Endometrium (tissue), 2 donors: ENCODE data around the gene HEATR5A.
"Not testable (repeated sequence)": the region's sequence is repeated elsewhere in the genome, so short reads cannot be mapped to it uniquely, and the experiment has no call there.

Experiments used
- FAIRE-seq: peaks from 2 replicates; lab custom pipeline; 2012; peaks lifted over from hg19 to GRCh38; lab: Jason Lieb, UNC
- donor health status: control.
- donor health status: control.

HEATR5A gene

GRCh38 chr14:31388687-31389413 is 31.5 kb downstream of the HEATR5A start:
- no peak for FAIRE-seq

GRCh38 chr14:31387091-31387490 is 33.3 kb downstream of the HEATR5A start:
- no peak for FAIRE-seq

GRCh38 chr14:31386271-31386670 is 34.1 kb downstream of the HEATR5A start:
- FAIRE-seq, result no peak

DNA sequence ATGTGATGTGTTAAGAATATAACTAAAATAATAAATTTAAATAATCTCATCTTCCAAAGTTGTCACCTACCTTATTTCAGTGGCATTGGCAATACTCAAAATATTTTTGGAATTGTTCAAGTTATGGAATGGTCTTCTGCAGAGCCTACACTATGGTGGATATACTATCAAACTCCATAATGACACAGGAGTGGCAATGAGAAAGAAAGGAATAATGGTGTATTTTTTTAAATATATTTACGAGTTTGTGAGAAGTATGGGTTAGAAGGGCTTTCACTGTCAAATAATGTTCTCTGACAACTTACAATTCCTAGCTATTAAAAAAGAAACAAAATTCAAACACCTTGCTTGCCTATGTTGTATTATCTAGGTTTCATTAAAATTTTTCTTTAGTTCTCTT is 38.1 kb downstream of the HEATR5A start:
- FAIRE-seq, result no peak

DNA sequence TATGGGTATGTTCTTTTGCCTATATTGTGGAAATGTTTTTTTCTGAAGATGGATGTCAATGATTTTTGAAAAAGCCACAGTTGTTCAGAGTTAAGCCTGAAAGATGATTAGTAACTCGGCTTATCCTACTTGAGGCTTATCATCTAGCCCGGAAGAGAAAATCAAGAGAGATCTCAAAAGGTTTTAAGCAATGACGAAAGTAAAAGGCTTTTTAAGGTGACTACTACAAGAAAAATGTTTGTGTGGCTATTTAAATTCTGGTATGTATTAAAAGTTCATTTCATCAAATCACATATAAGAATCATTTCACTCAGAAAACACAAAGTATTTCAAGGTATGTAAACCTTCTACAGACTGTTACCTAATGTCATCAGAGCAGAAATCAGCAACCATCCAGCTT is 40.2 kb downstream of the HEATR5A start:
- FAIRE-seq, result no peak

DNA sequence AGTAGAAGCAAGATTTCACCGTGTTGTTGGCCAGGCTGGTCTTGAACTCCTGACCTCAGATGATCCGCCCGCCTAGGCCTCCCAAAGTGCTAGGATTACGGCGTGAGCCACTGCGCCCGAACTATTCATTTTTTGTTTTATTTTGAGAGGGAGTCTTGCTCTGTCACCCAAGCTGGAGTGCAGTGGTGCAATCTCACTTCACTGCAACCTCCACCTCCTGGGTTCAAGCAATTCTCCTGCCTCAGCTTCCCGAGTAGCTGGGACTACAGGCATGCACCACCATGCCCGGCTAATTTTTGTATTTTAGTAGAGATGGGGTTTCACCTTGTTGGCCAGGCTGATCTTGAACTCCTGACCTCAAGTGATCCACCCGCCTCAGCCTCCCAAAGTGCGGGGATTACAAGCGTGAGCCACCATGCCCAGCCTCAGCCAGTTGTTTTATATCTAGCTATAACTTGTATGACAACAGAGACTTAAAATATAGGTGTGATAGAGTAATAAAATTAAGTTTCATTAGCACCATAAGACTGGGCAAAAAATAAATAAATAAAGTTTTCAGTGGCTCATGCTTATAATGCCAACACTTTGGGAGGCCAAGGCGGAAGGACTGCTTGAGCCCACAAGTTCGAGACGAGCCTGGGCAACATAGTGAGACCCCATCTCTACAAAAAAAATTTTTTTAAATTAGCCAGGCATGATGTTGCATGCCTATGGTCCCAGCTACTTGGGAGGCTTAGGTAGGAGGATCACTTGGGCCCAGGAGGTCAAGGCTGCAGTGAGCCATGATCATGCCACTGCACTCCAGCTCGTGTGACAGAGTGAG is 41.0 kb downstream of the HEATR5A start:
- not testable (repeated sequence) for FAIRE-seq

DNA sequence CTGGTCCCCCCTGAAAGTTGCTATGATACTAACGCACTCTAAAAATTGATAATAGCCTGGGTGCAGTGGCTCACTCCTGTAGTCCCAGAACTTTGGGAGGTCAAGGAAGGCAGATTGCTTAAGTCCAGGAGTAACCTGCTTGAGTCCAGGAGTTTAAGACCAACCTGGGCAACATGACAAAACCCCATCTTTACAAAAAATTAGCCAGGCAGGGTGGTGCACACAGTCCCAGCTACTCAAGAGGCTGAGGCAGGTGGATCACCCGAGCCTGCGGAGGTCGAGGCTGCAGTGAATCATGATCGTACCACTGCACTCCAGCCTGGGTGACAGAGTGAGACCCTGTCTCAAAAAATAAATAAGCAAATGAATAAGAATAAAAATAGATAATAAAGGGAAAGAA is 42.9 kb downstream of the HEATR5A start:
- FAIRE-seq, result no peak

- FAIRE-seq, result no peak
Observed at GRCh38 chr14:31371646-31372045, 48.7 kb downstream of the HEATR5A start.

DNA sequence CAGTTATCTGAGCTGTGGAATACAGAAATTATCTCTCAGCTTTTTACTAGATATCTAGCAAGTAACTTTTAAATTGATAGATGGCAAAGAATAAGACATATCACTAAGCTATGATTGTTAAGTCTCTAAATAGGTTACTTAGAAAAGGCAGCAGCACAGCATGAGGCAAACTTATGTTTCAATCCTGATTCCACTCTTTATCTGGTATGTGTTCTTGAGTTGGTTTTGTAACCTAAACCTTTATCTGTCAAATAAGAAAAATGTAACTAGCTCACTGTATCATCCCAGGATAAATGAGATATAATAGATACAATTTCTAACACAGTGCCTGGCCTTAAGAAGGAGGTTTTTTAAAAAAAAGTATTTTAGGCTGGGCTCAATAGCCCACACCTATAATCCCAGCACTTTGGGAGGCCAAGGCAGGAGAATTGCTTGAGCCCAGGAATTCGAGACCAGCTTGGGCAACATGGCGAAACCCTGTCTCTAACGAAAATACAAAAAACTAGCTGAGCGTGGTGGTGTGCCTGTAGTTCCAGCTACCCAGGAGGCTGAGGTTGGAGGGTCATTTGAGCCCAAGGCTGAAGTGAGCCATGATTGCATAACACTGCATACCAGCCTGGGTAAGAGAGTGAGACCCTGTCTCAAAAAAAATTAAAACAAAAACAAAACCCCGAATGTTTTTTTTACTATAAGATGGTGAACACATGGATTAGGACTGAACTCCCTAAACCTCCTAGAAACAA is 56.8 kb downstream of the HEATR5A start:
- no peak for FAIRE-seq

- no peak for FAIRE-seq
Observed at GRCh38 chr14:31362746-31363145, 57.6 kb downstream of the HEATR5A start.

DNA sequence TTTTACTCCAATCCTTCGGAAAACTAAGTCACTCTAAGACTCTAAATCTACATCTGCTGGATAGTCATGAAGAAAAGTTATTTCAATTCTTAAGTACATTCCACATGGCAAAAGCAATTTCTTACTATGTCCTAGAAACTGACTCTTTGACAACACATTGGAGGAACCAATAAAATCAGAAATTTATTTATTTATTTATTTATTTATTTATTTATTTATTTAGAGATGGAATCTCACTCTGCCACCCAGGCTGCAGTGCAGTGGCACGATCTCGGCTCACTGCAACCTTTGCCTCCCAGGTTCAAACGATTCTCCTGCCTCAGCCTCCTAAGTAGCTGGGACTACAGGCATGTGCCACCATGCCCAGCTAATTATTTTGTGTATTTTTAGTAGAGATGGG is 58.6 kb downstream of the HEATR5A start:
- FAIRE-seq, result not testable (repeated sequence)

GRCh38 chr14:31360919-31361662 is 59.3 kb downstream of the HEATR5A start:
- FAIRE-seq, result no peak

DNA sequence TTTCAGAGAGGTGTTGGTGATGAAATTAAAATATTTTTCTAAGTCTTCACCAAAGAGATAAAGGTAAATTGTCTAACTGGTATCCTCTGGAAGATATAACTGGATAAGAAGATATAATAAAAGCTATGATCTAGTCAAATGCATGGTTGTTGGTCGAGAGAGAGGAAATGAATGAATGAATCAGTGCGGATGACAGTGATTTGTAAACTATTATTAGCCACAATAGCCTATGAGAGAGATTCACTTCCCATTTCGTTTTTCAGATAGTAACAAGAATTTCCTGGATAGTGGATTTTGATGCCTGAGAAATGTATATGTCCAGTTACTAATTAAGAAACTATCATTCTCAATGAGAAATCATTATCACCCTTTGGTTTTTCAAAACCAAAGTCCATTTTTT is 63.1 kb downstream of the HEATR5A start:
- FAIRE-seq, result no peak

DNA sequence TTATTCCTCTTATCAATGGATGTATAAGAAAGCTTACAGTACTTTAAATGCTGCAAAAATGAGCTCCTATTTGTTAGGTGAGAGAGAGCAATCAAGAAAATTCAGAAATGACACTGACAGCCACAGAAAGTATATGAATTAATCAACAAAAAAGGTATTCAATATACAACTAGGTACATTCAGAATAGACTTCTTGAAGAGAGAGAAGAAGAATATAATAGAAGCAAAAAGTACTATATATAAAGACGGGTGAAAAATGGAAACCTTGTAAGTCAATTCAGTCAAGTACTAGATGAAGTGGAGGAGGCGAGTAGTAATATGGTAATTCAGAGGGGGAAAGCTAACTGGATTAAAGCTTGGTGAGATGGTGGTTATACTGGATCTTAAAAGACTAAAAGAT is 74.3 kb downstream of the HEATR5A start:
- FAIRE-seq, result no peak

GRCh38 chr14:31341280-31341679 is 79.1 kb downstream of the HEATR5A start:
- no peak for FAIRE-seq

GRCh38 chr14:31340297-31341063 is 79.9 kb downstream of the HEATR5A start:
- FAIRE-seq, result no peak

GRCh38 chr14:31339743-31340142 is 80.6 kb downstream of the HEATR5A start:
- FAIRE-seq, result no peak

DNA sequence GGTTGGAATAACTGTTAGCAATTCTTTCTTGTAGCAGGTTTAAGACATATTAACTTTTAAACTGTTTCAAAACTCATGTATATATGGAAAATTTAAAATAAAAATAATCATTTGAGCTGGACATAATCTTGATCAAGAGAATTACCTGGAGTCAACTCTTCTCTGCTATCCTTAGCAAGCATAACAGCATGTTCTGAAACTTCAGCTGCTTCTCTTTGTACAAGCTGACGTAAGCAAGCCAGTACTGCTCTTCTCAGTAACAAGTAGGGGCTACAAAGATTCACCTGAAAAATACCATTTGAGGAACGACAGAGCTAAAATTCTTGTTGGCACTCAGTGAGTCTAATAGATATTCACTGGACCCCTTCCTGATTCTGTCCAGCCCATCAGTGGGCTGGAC is 83.0 kb downstream of the HEATR5A start:
- no peak for FAIRE-seq

GRCh38 chr14:31336646-31337045 is 83.7 kb downstream of the HEATR5A start:
- no peak for FAIRE-seq

DNA sequence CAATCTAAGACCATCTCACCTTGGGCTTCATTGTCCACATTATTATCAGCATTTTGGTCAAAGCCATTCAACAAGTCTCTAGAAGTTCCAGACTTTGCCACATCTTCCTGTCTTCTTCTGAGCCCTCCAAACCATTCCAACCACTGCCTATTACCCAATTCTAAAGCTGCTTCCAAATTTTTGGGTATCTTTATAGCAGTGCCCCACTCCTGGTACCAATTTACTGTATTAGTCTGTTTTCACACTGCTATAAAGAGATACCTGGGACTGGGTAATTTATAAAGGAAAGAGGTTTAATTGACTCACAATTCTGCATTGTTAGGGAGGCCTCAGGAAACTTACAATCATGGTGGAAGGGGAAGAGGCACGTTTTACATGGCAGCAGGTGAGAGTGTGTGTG is 89.0 kb downstream of the HEATR5A start:
- not testable (repeated sequence) for FAIRE-seq

DNA sequence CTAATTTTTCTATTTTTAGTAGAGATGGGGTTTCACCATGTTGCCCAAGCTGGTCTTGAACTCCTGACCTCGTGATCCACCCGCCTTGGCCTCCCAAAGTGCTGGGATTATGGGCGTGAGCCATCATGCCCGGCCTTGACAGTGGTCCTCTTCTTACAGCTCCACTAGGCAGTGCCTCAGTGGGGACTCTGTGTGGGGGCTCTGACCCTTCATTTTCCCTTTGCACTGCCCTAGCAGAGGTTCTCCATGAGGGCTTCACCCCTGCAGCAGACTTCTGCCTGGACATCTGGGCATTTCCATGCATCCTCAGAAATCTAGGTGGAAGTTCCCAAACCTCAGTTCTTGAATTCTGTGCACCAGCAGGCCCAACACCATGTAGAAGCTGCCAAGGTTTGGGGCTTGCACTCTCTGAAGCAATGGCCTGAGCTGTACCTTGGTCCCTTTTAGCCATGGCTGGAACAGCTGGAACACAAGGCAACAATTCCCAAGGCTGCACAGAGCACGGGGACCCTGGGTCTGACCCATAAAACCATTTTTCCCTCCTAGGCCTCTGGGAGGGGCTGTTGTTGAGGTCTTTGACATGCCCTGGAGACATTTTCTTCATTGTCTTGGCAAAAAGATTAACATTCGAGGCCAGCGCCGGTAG is 90.4 kb downstream of the HEATR5A start:
- not testable (repeated sequence) for FAIRE-seq
